B cell (primary cell): ENCODE results near the gene MLXIPL. TPM values are rescaled to one million over a fixed set of nuclear protein-coding genes. Genes with fewer than 3 reads are reported as not detected.

ENCODE experiments used
- ATAC-seq: fragments of 200-7000 bp; cut with Tn5 transposase; one replicate; pipeline ENCODE4 v1.10.0; 2021; ENCODE audit warnings: low read depth, mild to moderate bottlenecking, moderate number of reproducible peaks, moderate library complexity
- CTCF ChIA-PET: fragments of 350-600 bp; sonication (Branson Sonifier 250); formaldehyde crosslinking; loops from one replicate; lab custom pipeline; 2021; ENCODE audit warnings: antibody characterized with exemption, inconsistent platforms; lab: Charles Lee
- POLR2A ChIA-PET: fragments of 350-600 bp; sonication (Branson Sonifier 250); formaldehyde crosslinking; loops from one replicate; lab custom pipeline; 2021; ENCODE audit warnings: antibody characterized with exemption; lab: Charles Lee
- DNase-seq: peaks from one replicate; pipeline ENCODE4 v3.0.0; 2013
- H2AFZ ChIP-seq: 2 replicates; pipeline ENCODE4 v1.6.1; 2012; ENCODE audit warnings: mild to moderate bottlenecking, low read depth, low read length; ENCODE audit not compliant: insufficient read depth, poor library complexity, severe bottlenecking
- H3K27ac ChIP-seq, 2 donors: 1 replicate in 1 of 2; 2 replicates in 1 of 2; pipeline ENCODE4 v1.5.1; 2012 to 2013; ENCODE audit warnings: low read length in 2 of 2, mild to moderate bottlenecking in 2 of 2, moderate library complexity in 1 of 2
- H3K27me3 ChIP-seq, 4 experiments: fragments of 200-600 bp in 1 of 4; sonication (generic) in 1 of 4; replicated peaks in 1 of 4; 1 replicate in 2 of 4; 2 replicates in 2 of 4; pipeline versions ENCODE4 v1.6.1 to v1.7.0; 2013 to 2016; ENCODE audit warnings: low read length in 3 of 4, mild to moderate bottlenecking in 2 of 4, mixed read lengths in 1 of 4, moderate library complexity in 1 of 4; ENCODE audit not compliant: insufficient read depth in 4 of 4, control insufficient read depth in 3 of 4; ENCODE audit errors: control extremely low read depth in 1 of 4
- H3K36me3 ChIP-seq, 2 experiments: replicated peaks in 1 of 2; 1 replicate in 1 of 2; 2 replicates in 1 of 2; pipeline versions ENCODE4 v1.6.1 to v1.7.1; 2013; ENCODE audit warnings: low read length in 1 of 2; ENCODE audit not compliant: insufficient read depth in 2 of 2, control insufficient read depth in 1 of 2; ENCODE audit errors: control extremely low read depth in 1 of 2, extremely low read depth in 1 of 2
- H3K4me1 ChIP-seq, 2 donors: fragments of 200-600 bp in 1 of 2; sonication (generic) in 1 of 2; 1 replicate in 1 of 2; 2 replicates in 1 of 2; pipeline versions ENCODE4 v1.5.1 to v1.6.1; 2013 to 2017; ENCODE audit warnings: low read length in 2 of 2; ENCODE audit not compliant: control insufficient read depth in 2 of 2, insufficient read depth in 2 of 2
- H3K4me2 ChIP-seq: replicated peaks from 2 replicates; pipeline ENCODE3; 2012; ENCODE audit warnings: mild to moderate bottlenecking, low read depth, low read length; ENCODE audit not compliant: poor library complexity, severe bottlenecking
- H3K4me3 ChIP-seq, 5 experiments: fragments of 200-600 bp in 1 of 5; sonication (generic) in 1 of 5; 1 replicate in 3 of 5; 2 replicates in 2 of 5; pipeline versions ENCODE4 v1.5.1 to v1.7.0; 2011 to 2016; ENCODE audit warnings: low read length in 4 of 5, mild to moderate bottlenecking in 4 of 5, low read depth in 2 of 5, control low read depth in 1 of 5, moderate library complexity in 1 of 5; ENCODE audit not compliant: insufficient read depth in 1 of 5; ENCODE audit errors: control extremely low read depth in 1 of 5, extremely low read depth in 1 of 5
- H3K79me2 ChIP-seq: fragments of 200-600 bp; sonication (generic); one replicate; pipeline ENCODE4 v1.6.0; 2016; ENCODE audit warnings: low read length; ENCODE audit not compliant: control insufficient read depth, insufficient read depth
- H3K9ac ChIP-seq: fragments of 200-600 bp; sonication (generic); 2 replicates; pipeline ENCODE4 v1.6.1; 2017; ENCODE audit warnings: mild to moderate bottlenecking, low read length, moderate library complexity
- H3K9me3 ChIP-seq, 3 donors: one replicate each; pipeline versions ENCODE4 v1.6.1 to v1.7.1; 2013; ENCODE audit warnings: low read length in 2 of 3; ENCODE audit not compliant: control insufficient read depth in 2 of 3, insufficient read depth in 1 of 3; ENCODE audit errors: control extremely low read depth in 1 of 3
- H4K20me1 ChIP-seq: 2 replicates; pipeline ENCODE4 v1.6.0; 2012; ENCODE audit warnings: mild to moderate bottlenecking, low read length; ENCODE audit not compliant: insufficient read depth, control insufficient read depth, poor library complexity, severe bottlenecking
- H3K27ac Mint-ChIP-seq: one replicate; pipeline ENCODE4 v1.8.0; 2021; ENCODE audit warnings: mixed read lengths
- H3K27me3 Mint-ChIP-seq: one replicate; pipeline ENCODE4 v1.8.0; 2021; ENCODE audit warnings: mixed read lengths
- H3K4me1 Mint-ChIP-seq: one replicate; pipeline ENCODE4 v1.8.0; 2021; ENCODE audit warnings: mixed read lengths
- H3K4me3 Mint-ChIP-seq: one replicate; pipeline ENCODE4 v1.8.0; 2021; ENCODE audit warnings: mixed read lengths
- H3K9me3 Mint-ChIP-seq: one replicate; pipeline ENCODE4 v1.8.0; 2022; ENCODE audit warnings: mixed read lengths; ENCODE audit not compliant: insufficient read depth
- EZH2 ChIP-seq: IDR thresholded peaks from 2 replicates; pipeline ENCODE4 v1.6.1; 2012; ENCODE audit warnings: borderline replicate concordance, low read depth, mild to moderate bottlenecking, moderate library complexity, low read length; ENCODE audit not compliant: insufficient read depth, poor library complexity, severe bottlenecking
- WGBS: methylation state at CpG from one replicate; pipeline ENCODE4 v1.1.5; 2013; ENCODE audit warnings: missing lambda C conversion rate; ENCODE audit not compliant: insufficient coverage; 5-methylcytosine and 5-hydroxymethylcytosine counted together
- intact Hi-C: fragments of 100-400 bp; cut with micrococcal nuclease; formaldehyde crosslinking; loops from one replicate; pipeline ENCODE4 v1.10.0; 2022
- polyA plus RNA-seq: library from polyadenylated mRNA; depleted of rRNA; stranded (reverse); fragments of >200 nt; gene quantifications from 2 replicates; pipeline ENCODE4 v1.2.3, GENCODE V29; 2012
- total RNA-seq, 2 donors: library from RNA; stranded (reverse); fragments of 120-200 nt in 1 of 2; gene quantifications; 1 replicate in 1 of 2; 2 replicates in 1 of 2; pipeline versions ENCODE4 v1.2.3 to v1.2.4, GENCODE V29; 2013 to 2022
- TF ChIP-seq, protein P1 (sequence below): fragments of 200-600 bp; IDR thresholded peaks from one replicate; pipeline ENCODE4 v1.8.0; 2022; ENCODE audit warnings: antibody characterized with exemption, mild to moderate bottlenecking

MLXIPL gene
- total and polyA plus RNA-seq, 2 donors (not counting 1 experiment from before 2014, with no cell fraction given): not detected

DNA sequence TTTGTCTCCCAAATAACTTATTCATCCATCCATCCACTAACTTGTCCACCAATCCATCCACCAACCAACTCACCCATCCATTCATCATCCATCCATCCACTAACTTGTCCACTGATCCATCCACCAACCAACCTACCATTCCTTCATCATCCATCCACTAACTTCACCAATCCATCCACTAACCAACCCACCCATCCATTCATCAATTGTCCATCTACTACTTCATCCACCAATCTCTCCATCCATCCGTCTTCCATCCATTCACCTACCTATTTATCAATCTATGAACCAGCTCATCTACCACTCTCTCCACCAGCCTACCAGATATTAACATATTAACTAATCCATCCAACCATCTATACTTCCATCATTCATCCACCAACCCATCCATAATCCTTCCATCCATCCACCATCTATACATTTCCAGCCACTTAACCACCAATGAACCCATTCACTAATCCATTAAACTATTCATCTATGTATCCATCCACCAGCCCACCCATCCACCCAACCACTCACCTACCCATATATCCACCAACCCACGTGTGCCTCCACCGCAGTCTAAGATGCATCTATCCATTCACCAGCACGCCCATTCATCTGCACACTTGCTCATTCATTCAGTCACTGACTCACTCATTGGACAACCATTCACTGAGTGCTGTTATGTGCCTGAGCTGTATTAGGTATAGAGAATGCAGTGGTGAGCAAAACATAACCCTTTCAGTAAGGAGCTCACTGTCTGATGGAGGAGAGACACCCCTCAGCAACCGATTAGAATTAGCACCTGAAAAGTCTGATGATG lies 26.1 kb downstream of the MLXIPL start:
- H3K27me3 ChIP-seq: peaks cover 0 to 16% (median 0%) of the 10 kb centered on the region in 4 experiments
- no peak overlapping the region for H3K9ac ChIP-seq
- Mint-ChIP-seq H3K27me3 (peaks cover 32% of the 10 kb centered on the region), H3K4me1 (no peaks in the 10 kb centered on the region), H3K4me3 (no peak overlapping the region), H3K27ac (no peak overlapping the region), H3K9me3 (no peaks in the 10 kb centered on the region)
- no peak overlapping the region for H3K4me3 ChIP-seq
- DNase-seq: no peak
- peaks cover 0 to 4% (median 0%) of the 10 kb centered on the region in 3 donors for H3K9me3 ChIP-seq
- ATAC-seq: no peak
- TF ChIP-seq, protein P1, sequence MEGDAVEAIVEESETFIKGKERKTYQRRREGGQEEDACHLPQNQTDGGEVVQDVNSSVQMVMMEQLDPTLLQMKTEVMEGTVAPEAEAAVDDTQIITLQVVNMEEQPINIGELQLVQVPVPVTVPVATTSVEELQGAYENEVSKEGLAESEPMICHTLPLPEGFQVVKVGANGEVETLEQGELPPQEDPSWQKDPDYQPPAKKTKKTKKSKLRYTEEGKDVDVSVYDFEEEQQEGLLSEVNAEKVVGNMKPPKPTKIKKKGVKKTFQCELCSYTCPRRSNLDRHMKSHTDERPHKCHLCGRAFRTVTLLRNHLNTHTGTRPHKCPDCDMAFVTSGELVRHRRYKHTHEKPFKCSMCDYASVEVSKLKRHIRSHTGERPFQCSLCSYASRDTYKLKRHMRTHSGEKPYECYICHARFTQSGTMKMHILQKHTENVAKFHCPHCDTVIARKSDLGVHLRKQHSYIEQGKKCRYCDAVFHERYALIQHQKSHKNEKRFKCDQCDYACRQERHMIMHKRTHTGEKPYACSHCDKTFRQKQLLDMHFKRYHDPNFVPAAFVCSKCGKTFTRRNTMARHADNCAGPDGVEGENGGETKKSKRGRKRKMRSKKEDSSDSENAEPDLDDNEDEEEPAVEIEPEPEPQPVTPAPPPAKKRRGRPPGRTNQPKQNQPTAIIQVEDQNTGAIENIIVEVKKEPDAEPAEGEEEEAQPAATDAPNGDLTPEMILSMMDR: no peak
- TF ChIP-seq EZH2: no peak
- no peak overlapping the region for H3K4me2 ChIP-seq
- H4K20me1 ChIP-seq: no peaks in the 10 kb centered on the region
- WGBS: 89% methylated on average over 1 of the region's 5 CpGs
- no peaks in the 10 kb centered on the region for H3K79me2 ChIP-seq
- no peaks in the 10 kb centered on the region for H3K4me1 ChIP-seq
- CTCF ChIA-PET: interaction anchor here (1.6 to 2.2 kb wide), 2 partner anchors 9 to 127 kb away, joined by 5 read pairs; no protein-coding TSS in a partner anchor
- no peak overlapping the region for H2AFZ ChIP-seq
- H3K36me3 ChIP-seq: no peaks in the 10 kb centered on the region
- H3K27ac ChIP-seq: no peak overlapping the region
- POLR2A ChIA-PET: no interaction called here
- intact Hi-C loops: no loop called here
